B cell (primary cell): ENCODE data around the gene UBE2J1. TPM values are rescaled to one million over a fixed set of nuclear protein-coding genes. Genes with fewer than 3 reads are reported as not detected.

Source experiments
- ATAC-seq: fragments of 200-7000 bp; cut with Tn5 transposase; one replicate; pipeline ENCODE4 v1.10.0; 2021; ENCODE audit warnings: low read depth, mild to moderate bottlenecking, moderate number of reproducible peaks, moderate library complexity
- CTCF ChIA-PET: fragments of 350-600 bp; sonication (Branson Sonifier 250); formaldehyde crosslinking; loops from one replicate; lab custom pipeline; 2021; ENCODE audit warnings: antibody characterized with exemption, inconsistent platforms; lab: Charles Lee
- POLR2A ChIA-PET: fragments of 350-600 bp; sonication (Branson Sonifier 250); formaldehyde crosslinking; loops from one replicate; lab custom pipeline; 2021; ENCODE audit warnings: antibody characterized with exemption; lab: Charles Lee
- DNase-seq: peaks from one replicate; pipeline ENCODE4 v3.0.0; 2013
- H2AFZ ChIP-seq: 2 replicates; pipeline ENCODE4 v1.6.1; 2012; ENCODE audit warnings: mild to moderate bottlenecking, low read depth, low read length; ENCODE audit not compliant: insufficient read depth, poor library complexity, severe bottlenecking
- H3K27ac ChIP-seq, 2 donors: 1 replicate in 1 of 2; 2 replicates in 1 of 2; pipeline ENCODE4 v1.5.1; 2012 to 2013; ENCODE audit warnings: low read length in 2 of 2, mild to moderate bottlenecking in 2 of 2, moderate library complexity in 1 of 2
- H3K27me3 ChIP-seq, 4 experiments: fragments of 200-600 bp in 1 of 4; sonication (generic) in 1 of 4; replicated peaks in 1 of 4; 1 replicate in 2 of 4; 2 replicates in 2 of 4; pipeline versions ENCODE4 v1.6.1 to v1.7.0; 2013 to 2016; ENCODE audit warnings: low read length in 3 of 4, mild to moderate bottlenecking in 2 of 4, mixed read lengths in 1 of 4, moderate library complexity in 1 of 4; ENCODE audit not compliant: insufficient read depth in 4 of 4, control insufficient read depth in 3 of 4; ENCODE audit errors: control extremely low read depth in 1 of 4
- H3K36me3 ChIP-seq, 2 experiments: replicated peaks in 1 of 2; 1 replicate in 1 of 2; 2 replicates in 1 of 2; pipeline versions ENCODE4 v1.6.1 to v1.7.1; 2013; ENCODE audit warnings: low read length in 1 of 2; ENCODE audit not compliant: insufficient read depth in 2 of 2, control insufficient read depth in 1 of 2; ENCODE audit errors: control extremely low read depth in 1 of 2, extremely low read depth in 1 of 2
- H3K4me1 ChIP-seq, 2 donors: fragments of 200-600 bp in 1 of 2; sonication (generic) in 1 of 2; 1 replicate in 1 of 2; 2 replicates in 1 of 2; pipeline versions ENCODE4 v1.5.1 to v1.6.1; 2013 to 2017; ENCODE audit warnings: low read length in 2 of 2; ENCODE audit not compliant: control insufficient read depth in 2 of 2, insufficient read depth in 2 of 2
- H3K4me2 ChIP-seq: replicated peaks from 2 replicates; pipeline ENCODE3; 2012; ENCODE audit warnings: mild to moderate bottlenecking, low read depth, low read length; ENCODE audit not compliant: poor library complexity, severe bottlenecking
- H3K4me3 ChIP-seq, 5 experiments: fragments of 200-600 bp in 1 of 5; sonication (generic) in 1 of 5; 1 replicate in 3 of 5; 2 replicates in 2 of 5; pipeline versions ENCODE4 v1.5.1 to v1.7.0; 2011 to 2016; ENCODE audit warnings: low read length in 4 of 5, mild to moderate bottlenecking in 4 of 5, low read depth in 2 of 5, control low read depth in 1 of 5, moderate library complexity in 1 of 5; ENCODE audit not compliant: insufficient read depth in 1 of 5; ENCODE audit errors: control extremely low read depth in 1 of 5, extremely low read depth in 1 of 5
- H3K79me2 ChIP-seq: fragments of 200-600 bp; sonication (generic); one replicate; pipeline ENCODE4 v1.6.0; 2016; ENCODE audit warnings: low read length; ENCODE audit not compliant: control insufficient read depth, insufficient read depth
- H3K9ac ChIP-seq: fragments of 200-600 bp; sonication (generic); 2 replicates; pipeline ENCODE4 v1.6.1; 2017; ENCODE audit warnings: mild to moderate bottlenecking, low read length, moderate library complexity
- H3K9me3 ChIP-seq, 3 donors: one replicate each; pipeline versions ENCODE4 v1.6.1 to v1.7.1; 2013; ENCODE audit warnings: low read length in 2 of 3; ENCODE audit not compliant: control insufficient read depth in 2 of 3, insufficient read depth in 1 of 3; ENCODE audit errors: control extremely low read depth in 1 of 3
- H4K20me1 ChIP-seq: 2 replicates; pipeline ENCODE4 v1.6.0; 2012; ENCODE audit warnings: mild to moderate bottlenecking, low read length; ENCODE audit not compliant: insufficient read depth, control insufficient read depth, poor library complexity, severe bottlenecking
- H3K27ac Mint-ChIP-seq: one replicate; pipeline ENCODE4 v1.8.0; 2021; ENCODE audit warnings: mixed read lengths
- H3K27me3 Mint-ChIP-seq: one replicate; pipeline ENCODE4 v1.8.0; 2021; ENCODE audit warnings: mixed read lengths
- H3K4me1 Mint-ChIP-seq: one replicate; pipeline ENCODE4 v1.8.0; 2021; ENCODE audit warnings: mixed read lengths
- H3K4me3 Mint-ChIP-seq: one replicate; pipeline ENCODE4 v1.8.0; 2021; ENCODE audit warnings: mixed read lengths
- H3K9me3 Mint-ChIP-seq: one replicate; pipeline ENCODE4 v1.8.0; 2022; ENCODE audit warnings: mixed read lengths; ENCODE audit not compliant: insufficient read depth
- CTCF ChIP-seq: fragments of 200-600 bp; IDR thresholded peaks from one replicate; pipeline ENCODE4 v1.8.0; 2022; ENCODE audit warnings: antibody characterized with exemption, mild to moderate bottlenecking
- EZH2 ChIP-seq: IDR thresholded peaks from 2 replicates; pipeline ENCODE4 v1.6.1; 2012; ENCODE audit warnings: borderline replicate concordance, low read depth, mild to moderate bottlenecking, moderate library complexity, low read length; ENCODE audit not compliant: insufficient read depth, poor library complexity, severe bottlenecking
- WGBS: methylation state at CpG from one replicate; pipeline ENCODE4 v1.1.5; 2013; ENCODE audit warnings: missing lambda C conversion rate; ENCODE audit not compliant: insufficient coverage; 5-methylcytosine and 5-hydroxymethylcytosine counted together
- intact Hi-C: fragments of 100-400 bp; cut with micrococcal nuclease; formaldehyde crosslinking; loops from one replicate; pipeline ENCODE4 v1.10.0; 2022
- polyA plus RNA-seq: library from polyadenylated mRNA; depleted of rRNA; stranded (reverse); fragments of >200 nt; gene quantifications from 2 replicates; pipeline ENCODE4 v1.2.3, GENCODE V29; 2012
- total RNA-seq, 2 donors: library from RNA; stranded (reverse); fragments of 120-200 nt in 1 of 2; gene quantifications; 1 replicate in 1 of 2; 2 replicates in 1 of 2; pipeline versions ENCODE4 v1.2.3 to v1.2.4, GENCODE V29; 2013 to 2022

Gene UBE2J1
- total and polyA plus RNA-seq, 2 donors (not counting 1 experiment from before 2014, with no cell fraction given): 31.1 to 55.6 TPM

- H3K4me1 ChIP-seq: peaks cover 20 to 23% of the 10 kb centered on the region in 2 donors
- WGBS: 57% methylated on average over 2 of the region's 6 CpGs
These were observed 23.1 kb upstream of the UBE2J1 start for GRCh38 chr6:89375427-89376267.

More at GRCh38 chr6:89375427-89376267, 23.1 kb upstream of the UBE2J1 start:
- H3K4me3 Mint-ChIP-seq: no peak overlapping the region
- no peak overlapping the region for H3K9ac ChIP-seq
- H4K20me1 ChIP-seq: no peaks in the 10 kb centered on the region
- H3K4me3 ChIP-seq: no peak overlapping the region
- ChIA-PET CTCF (interaction anchor here (0.8 to 8.1 kb wide), 13 partner anchors 9 to 412 kb away, joined by 3 to 70 read pairs (median 5); partner anchors contain the start of genes ANKRD6, RNGTT and UBE2J1), POLR2A (interaction anchor here (0.6 to 1.2 kb wide), 4 partner anchors 21 to 34 kb away, joined by 4 to 7 read pairs (median 5); partner anchors contain the start of gene UBE2J1)
- H3K4me2 ChIP-seq: peak overlapping the region; percentile 17
- no peaks in the 10 kb centered on the region for H3K79me2 ChIP-seq
- H2AFZ ChIP-seq: no peak overlapping the region
- DNase-seq: peak; percentile 82
- H3K36me3 ChIP-seq: peaks cover 0 to 1% of the 10 kb centered on the region in 2 experiments
- H3K27ac ChIP-seq: no peak overlapping the region
- TF ChIP-seq EZH2: no peak
- TF ChIP-seq CTCF: peak; percentile 65
- H3K27me3 Mint-ChIP-seq: no peaks in the 10 kb centered on the region
- ATAC-seq: peak; percentile 74
- intact Hi-C loops: loop anchor here (5.0 kb wide), 1 partner anchor 57 kb away; the partner anchor contains the start of gene ANKRD6
- no peaks in the 10 kb centered on the region for H3K27me3 ChIP-seq
- peaks cover 30% of the 10 kb centered on the region for H3K4me1 Mint-ChIP-seq
- no peaks in the 10 kb centered on the region for H3K9me3 Mint-ChIP-seq
- H3K9me3 ChIP-seq: no peaks in the 10 kb centered on the region
- peak overlapping the region; percentile 63 for H3K27ac Mint-ChIP-seq
